ENCODE measurements around the gene CKS2.
A peak's percentile ranks its signal among the peaks of the same experiment; 100 is the strongest.

Gene CKS2

GRCh38 chr9:89361816-89362646 is 51.0 kb downstream of the CKS2 start:
- Histone ChIP-seq H4K8ac (ENCODE audit: low read length) (no peak overlapping the region), H3K23ac (ENCODE audit: low read length in 2 of 2) (peak overlapping the region in 1 of 2 experiments; percentile 9), H3K4me2 (ENCODE audit: low read length, poor library complexity, severe bottlenecking) (no peak overlapping the region), H4K91ac (ENCODE audit: low read length) (no peak overlapping the region), H2AFZ (ENCODE audit: low read depth, low read length) (no peak overlapping the region), H2BK15ac (ENCODE audit: low read depth, poor library complexity, severe bottlenecking) (no peak overlapping the region), H3K79me1 (replicated peaks; ENCODE audit: low read length, poor library complexity, severe bottlenecking) (peaks cover 7% of the 10 kb centered on the region), H3K14ac (ENCODE audit: low read length in 2 of 2) (no peak overlapping the region), H3K9me3 (ENCODE audit: control insufficient read depth, low read length) (no peaks in the 10 kb centered on the region), H3K4ac (ENCODE audit: low read depth in 1 of 2, low read length in 2 of 2) (no peak overlapping the region), H3K4me3 (ENCODE audit: insufficient read depth in 1 of 2, low read depth in 1 of 2, low read length in 2 of 2) (no peak overlapping the region), H3K9ac (ENCODE audit: low read length) (no peak overlapping the region), H2BK120ac (ENCODE audit: low read depth, low read length) (no peak overlapping the region), H2AK5ac (ENCODE audit: low read length, severe bottlenecking) (no peak overlapping the region), H3K27me3 (ENCODE audit: control insufficient read depth in 1 of 2, insufficient read depth in 1 of 2, low read length in 2 of 2) (no peaks in the 10 kb centered on the region), H3K4me1 (ENCODE audit: control insufficient read depth, insufficient read depth, low read depth, low read length) (peaks cover 1% of the 10 kb centered on the region), H3K27ac (ENCODE audit: low read length, poor library complexity, severe bottlenecking) (no peak overlapping the region), H2BK12ac (ENCODE audit: low read length in 2 of 2) (no peak overlapping the region), H3K18ac (ENCODE audit: low read depth in 1 of 2, low read length in 2 of 2) (no peak overlapping the region), H2BK5ac (ENCODE audit: low read depth, low read length, poor library complexity, severe bottlenecking) (no peak overlapping the region), H3K36me3 (ENCODE audit: control insufficient read depth in 1 of 2, insufficient read depth in 2 of 2, low read depth in 1 of 2, low read length in 2 of 2) (peaks cover 56 to 69% of the 10 kb centered on the region in 2 experiments)
- WGBS = 97% methylated on average over 9 of the region's 9 CpGs
- DNase-seq = no peak

GRCh38 chr9:89362647-89363310 is 51.8 kb downstream of the CKS2 start:
- Histone ChIP-seq H2AFZ (ENCODE audit: low read depth, low read length) (no peak overlapping the region), H4K8ac (ENCODE audit: low read length) (no peak overlapping the region), H3K4me2 (ENCODE audit: low read length, poor library complexity, severe bottlenecking) (no peak overlapping the region), H3K27ac (ENCODE audit: low read length, poor library complexity, severe bottlenecking) (no peak overlapping the region), H3K27me3 (ENCODE audit: control insufficient read depth in 1 of 2, insufficient read depth in 1 of 2, low read length in 2 of 2) (no peaks in the 10 kb centered on the region), H3K23ac (ENCODE audit: low read length in 2 of 2) (no peak overlapping the region), H2BK12ac (ENCODE audit: low read length in 2 of 2) (no peak overlapping the region), H3K9me3 (ENCODE audit: control insufficient read depth, low read length) (no peaks in the 10 kb centered on the region), H3K14ac (ENCODE audit: low read length in 2 of 2) (no peak overlapping the region), H3K36me3 (ENCODE audit: control insufficient read depth in 1 of 2, insufficient read depth in 2 of 2, low read depth in 1 of 2, low read length in 2 of 2) (peaks cover 49 to 63% of the 10 kb centered on the region in 2 experiments), H4K91ac (ENCODE audit: low read length) (no peak overlapping the region), H2BK15ac (ENCODE audit: low read depth, poor library complexity, severe bottlenecking) (no peak overlapping the region), H3K4me3 (ENCODE audit: insufficient read depth in 1 of 2, low read depth in 1 of 2, low read length in 2 of 2) (no peak overlapping the region), H2AK5ac (ENCODE audit: low read length, severe bottlenecking) (no peak overlapping the region), H3K9ac (ENCODE audit: low read length) (no peak overlapping the region), H3K79me1 (replicated peaks; ENCODE audit: low read length, poor library complexity, severe bottlenecking) (peaks cover 3% of the 10 kb centered on the region), H2BK5ac (ENCODE audit: low read depth, low read length, poor library complexity, severe bottlenecking) (no peak overlapping the region), H3K4me1 (ENCODE audit: control insufficient read depth, insufficient read depth, low read depth, low read length) (peaks cover 1% of the 10 kb centered on the region), H3K18ac (ENCODE audit: low read depth in 1 of 2, low read length in 2 of 2) (no peak overlapping the region), H2BK120ac (ENCODE audit: low read depth, low read length) (no peak overlapping the region), H3K4ac (ENCODE audit: low read depth in 1 of 2, low read length in 2 of 2) (no peak overlapping the region)
- no peak for DNase-seq
- 93% methylated on average over 10 of the region's 10 CpGs for WGBS

- Histone ChIP-seq H3K9me3 (ENCODE audit: control insufficient read depth, low read length) (no peaks in the 10 kb centered on the region), H2AFZ (ENCODE audit: low read depth, low read length) (no peak overlapping the region), H3K4ac (ENCODE audit: low read depth in 1 of 2, low read length in 2 of 2) (no peak overlapping the region), H3K4me1 (ENCODE audit: control insufficient read depth, insufficient read depth, low read depth, low read length) (peaks cover 1% of the 10 kb centered on the region), H4K91ac (ENCODE audit: low read length) (no peak overlapping the region), H3K27ac (ENCODE audit: low read length, poor library complexity, severe bottlenecking) (no peak overlapping the region), H3K18ac (ENCODE audit: low read depth in 1 of 2, low read length in 2 of 2) (no peak overlapping the region), H2AK5ac (ENCODE audit: low read length, severe bottlenecking) (no peak overlapping the region), H3K9ac (ENCODE audit: low read length) (no peak overlapping the region), H3K36me3 (ENCODE audit: control insufficient read depth in 1 of 2, insufficient read depth in 2 of 2, low read depth in 1 of 2, low read length in 2 of 2) (peaks cover 44 to 63% of the 10 kb centered on the region in 2 experiments), H2BK15ac (ENCODE audit: low read depth, poor library complexity, severe bottlenecking) (no peak overlapping the region), H3K14ac (ENCODE audit: low read length in 2 of 2) (no peak overlapping the region), H2BK120ac (ENCODE audit: low read depth, low read length) (no peak overlapping the region), H3K23ac (ENCODE audit: low read length in 2 of 2) (no peak overlapping the region), H3K27me3 (ENCODE audit: control insufficient read depth in 1 of 2, insufficient read depth in 1 of 2, low read length in 2 of 2) (no peaks in the 10 kb centered on the region), H2BK5ac (ENCODE audit: low read depth, low read length, poor library complexity, severe bottlenecking) (no peak overlapping the region), H2BK12ac (ENCODE audit: low read length in 2 of 2) (no peak overlapping the region), H3K4me3 (ENCODE audit: insufficient read depth in 1 of 2, low read depth in 1 of 2, low read length in 2 of 2) (no peak overlapping the region), H4K8ac (ENCODE audit: low read length) (no peak overlapping the region), H3K4me2 (ENCODE audit: low read length, poor library complexity, severe bottlenecking) (no peak overlapping the region), H3K79me1 (replicated peaks; ENCODE audit: low read length, poor library complexity, severe bottlenecking) (no peaks in the 10 kb centered on the region)
- DNase-seq = no peak
- 95% methylated on average over 6 of the region's 6 CpGs for WGBS
Observed at GRCh38 chr9:89363311-89363670, 52.3 kb downstream of the CKS2 start.

GRCh38 chr9:89363921-89364665 is 53.1 kb downstream of the CKS2 start:
- no peak overlapping the region for H3K27ac ChIP-seq (ENCODE audit: low read length, poor library complexity, severe bottlenecking)
- H2AFZ ChIP-seq (ENCODE audit: low read depth, low read length) = no peak overlapping the region
- H2BK5ac ChIP-seq (ENCODE audit: low read depth, low read length, poor library complexity, severe bottlenecking) = no peak overlapping the region
- H3K9ac ChIP-seq (ENCODE audit: low read length) = no peak overlapping the region
- H3K23ac ChIP-seq (ENCODE audit: low read length in 2 of 2) = no peak overlapping the region
- no peak overlapping the region for H2BK120ac ChIP-seq (ENCODE audit: low read depth, low read length)
- 96% methylated on average over 8 of the region's 9 CpGs for WGBS
- H2AK5ac ChIP-seq (ENCODE audit: low read length, severe bottlenecking) = no peak overlapping the region
- no peak overlapping the region for H2BK12ac ChIP-seq (ENCODE audit: low read length in 2 of 2)
- no peak overlapping the region for H3K4me3 ChIP-seq (ENCODE audit: insufficient read depth in 1 of 2, low read depth in 1 of 2, low read length in 2 of 2)
- no peak overlapping the region for H4K8ac ChIP-seq (ENCODE audit: low read length)
- H3K14ac ChIP-seq (ENCODE audit: low read length in 2 of 2) = no peak overlapping the region
- H3K9me3 ChIP-seq (ENCODE audit: control insufficient read depth, low read length) = no peaks in the 10 kb centered on the region
- no peak overlapping the region for H4K91ac ChIP-seq (ENCODE audit: low read length)
- no peak for DNase-seq
- no peak overlapping the region for H3K18ac ChIP-seq (ENCODE audit: low read depth in 1 of 2, low read length in 2 of 2)
- peaks cover 36 to 60% of the 10 kb centered on the region in 2 experiments for H3K36me3 ChIP-seq (ENCODE audit: control insufficient read depth in 1 of 2, insufficient read depth in 2 of 2, low read depth in 1 of 2, low read length in 2 of 2)
- no peaks in the 10 kb centered on the region for H3K27me3 ChIP-seq (ENCODE audit: control insufficient read depth in 1 of 2, insufficient read depth in 1 of 2, low read length in 2 of 2)
- H3K79me1 ChIP-seq (replicated peaks; ENCODE audit: low read length, poor library complexity, severe bottlenecking) = no peaks in the 10 kb centered on the region
- H3K4ac ChIP-seq (ENCODE audit: low read depth in 1 of 2, low read length in 2 of 2) = no peak overlapping the region
- no peak overlapping the region for H3K4me2 ChIP-seq (ENCODE audit: low read length, poor library complexity, severe bottlenecking)
- peaks cover 1% of the 10 kb centered on the region for H3K4me1 ChIP-seq (ENCODE audit: control insufficient read depth, insufficient read depth, low read depth, low read length)
- H2BK15ac ChIP-seq (ENCODE audit: low read depth, poor library complexity, severe bottlenecking) = no peak overlapping the region
